Measurements from ENCODE around the gene SYNGR4.

SYNGR4 gene

DNA sequence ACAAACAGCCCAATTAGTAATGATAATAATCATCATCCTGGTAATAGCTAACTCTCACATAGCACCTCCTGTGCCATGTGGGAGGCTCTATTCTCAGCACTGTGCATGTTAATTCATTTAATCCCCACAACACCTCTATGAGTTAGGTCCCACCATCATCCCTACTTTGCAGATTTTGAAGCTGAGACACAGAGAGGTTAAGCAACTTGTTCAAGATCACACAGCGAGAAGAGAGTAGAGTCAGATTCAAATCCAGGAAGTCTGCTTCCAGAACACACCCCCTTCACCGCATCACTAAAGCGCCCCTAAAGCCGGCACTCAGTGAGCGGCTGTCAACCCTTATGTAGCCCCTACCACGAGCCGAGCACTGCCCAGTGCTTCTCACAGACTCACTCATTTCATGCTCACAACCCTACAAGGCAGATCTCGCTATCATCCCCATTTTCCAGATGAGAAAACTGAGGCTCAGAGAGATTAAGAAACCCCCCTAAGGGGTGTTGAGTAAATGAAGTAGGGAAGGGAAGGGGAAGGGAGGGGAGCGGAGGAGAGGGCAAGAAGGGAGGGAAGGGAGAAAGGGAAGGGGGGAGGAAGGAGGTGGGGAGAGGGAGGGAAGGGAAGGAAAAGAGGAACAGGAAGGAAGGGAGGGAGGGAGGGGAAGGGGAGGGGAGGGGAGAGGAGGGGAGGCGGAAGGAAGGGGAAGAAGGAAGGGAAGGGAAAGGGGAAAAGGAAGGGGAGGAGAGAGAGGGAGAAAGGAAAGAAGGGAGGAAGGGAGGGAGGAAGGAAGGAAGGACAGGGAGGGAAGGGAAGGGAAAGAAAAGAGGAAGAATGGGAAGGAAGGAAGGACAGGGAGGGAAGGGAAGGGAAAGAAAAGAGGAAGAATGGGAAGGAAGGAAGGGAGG, 22.4 kb upstream of the SYNGR4 start:
- DNase-seq (ENCODE audit: low spot score), result no peak

DNA sequence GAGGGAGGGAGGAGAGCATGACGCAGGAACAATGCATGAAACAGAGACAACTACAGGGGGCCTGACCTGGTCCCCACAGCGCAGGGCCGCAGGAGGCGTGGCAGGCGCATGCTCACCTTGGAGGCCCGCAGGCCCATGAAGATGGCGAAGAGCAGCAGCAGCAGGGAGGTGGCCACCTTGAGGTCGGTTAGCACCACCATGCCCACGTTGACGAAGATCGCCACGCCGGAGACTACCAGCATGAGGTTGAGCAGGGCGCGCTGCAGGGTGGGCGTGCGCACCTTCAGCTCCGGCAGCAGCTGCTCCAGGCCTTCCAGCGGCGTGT, 21.8 kb upstream of the SYNGR4 start:
- no peak for DNase-seq (ENCODE audit: low spot score)

DNA sequence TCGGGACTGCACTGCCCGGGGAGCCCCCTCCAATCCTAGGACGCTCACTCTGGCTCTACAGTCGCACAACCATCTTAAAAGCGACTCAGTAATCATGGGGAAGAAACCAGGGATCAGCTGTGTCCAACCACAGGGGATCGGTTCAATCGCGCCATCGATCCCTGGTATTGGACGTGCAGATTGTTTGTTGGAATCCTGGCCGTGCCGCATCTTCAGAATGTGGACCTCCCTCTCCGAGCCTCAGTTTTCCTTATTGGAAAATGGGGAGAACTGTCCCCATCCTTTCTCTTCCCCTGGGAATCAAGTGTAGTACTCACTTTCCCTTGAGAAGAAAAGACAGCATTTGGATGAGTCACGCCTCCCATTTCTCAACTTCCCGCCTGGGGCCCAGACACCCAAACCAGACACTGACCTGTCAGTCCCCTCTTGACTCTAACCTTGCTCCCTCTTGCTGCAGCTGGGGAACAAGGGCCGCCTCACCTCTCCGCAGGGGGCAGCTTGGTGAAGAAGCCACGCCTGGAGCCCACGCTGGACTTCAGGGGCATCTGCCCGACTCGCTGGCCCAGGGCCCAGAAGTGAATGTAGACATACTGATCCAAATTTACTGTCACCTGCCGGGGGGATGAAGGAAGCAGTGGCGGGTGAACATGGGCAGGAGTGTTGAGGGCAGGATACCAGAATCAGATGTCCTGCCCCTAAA, 21.2 kb upstream of the SYNGR4 start:
- no peak for DNase-seq (ENCODE audit: low spot score)

DNA sequence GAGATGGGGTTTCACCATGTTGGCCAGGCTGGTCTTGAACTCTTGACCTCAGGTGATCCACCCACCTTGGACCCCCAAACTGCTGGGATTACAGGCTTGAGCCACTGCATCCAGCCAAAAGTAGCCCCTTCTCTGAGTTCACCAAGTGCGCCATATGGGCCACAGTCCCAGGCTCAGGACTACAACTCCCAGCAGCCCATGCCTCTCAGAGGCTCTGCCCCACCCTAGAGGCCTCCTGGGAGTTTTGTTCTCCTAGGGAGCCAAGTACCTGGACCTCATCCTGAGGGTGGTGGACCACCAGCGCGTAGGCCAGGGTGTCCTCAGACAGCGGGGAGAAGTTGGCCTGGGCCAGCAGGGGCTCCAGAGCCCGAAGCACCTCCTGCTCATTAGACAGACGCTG, 19.3 kb upstream of the SYNGR4 start:
- DNase-seq (ENCODE audit: low spot score), result no peak

DNA sequence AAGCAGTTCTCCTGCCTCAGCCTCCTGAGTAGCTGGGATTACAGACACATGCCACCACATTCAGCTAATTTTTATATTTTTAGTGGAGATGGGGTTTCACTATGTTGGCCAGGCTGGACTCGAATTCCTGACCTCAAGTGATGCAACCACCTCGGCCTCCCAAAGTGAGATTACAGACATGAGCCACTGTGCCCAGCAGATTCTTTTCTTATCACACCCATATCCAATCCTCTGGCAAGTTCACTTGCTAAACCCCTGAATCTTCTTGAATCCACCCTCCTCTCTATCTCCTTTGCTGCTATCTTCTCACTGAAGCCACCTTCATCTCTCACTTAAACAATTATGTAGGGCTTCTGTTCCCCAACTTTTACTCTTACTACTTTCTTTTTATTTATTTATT, 18.0 kb upstream of the SYNGR4 start:
- no peak for DNase-seq (ENCODE audit: low spot score)

DNA sequence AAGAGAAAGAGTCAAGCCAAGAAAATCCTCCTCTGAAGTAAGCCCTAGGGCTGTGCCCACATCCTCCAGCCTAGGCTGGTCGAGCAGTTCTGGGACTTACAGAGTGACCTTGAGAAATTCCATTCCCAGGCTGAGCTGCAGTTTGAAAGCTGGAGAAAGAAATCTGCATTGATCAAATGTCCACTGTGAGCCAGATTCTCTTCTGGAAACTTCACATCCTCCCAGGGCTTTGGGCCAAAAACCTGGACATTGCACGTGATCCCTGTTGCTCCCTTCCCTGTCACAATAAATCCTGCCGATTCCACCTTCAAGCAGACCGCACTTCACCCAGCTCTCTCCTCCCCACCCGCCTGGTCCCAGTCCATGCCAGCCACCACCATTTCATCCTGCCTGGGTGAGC, 16.1 kb upstream of the SYNGR4 start:
- no peak for DNase-seq (ENCODE audit: low spot score)

DNA sequence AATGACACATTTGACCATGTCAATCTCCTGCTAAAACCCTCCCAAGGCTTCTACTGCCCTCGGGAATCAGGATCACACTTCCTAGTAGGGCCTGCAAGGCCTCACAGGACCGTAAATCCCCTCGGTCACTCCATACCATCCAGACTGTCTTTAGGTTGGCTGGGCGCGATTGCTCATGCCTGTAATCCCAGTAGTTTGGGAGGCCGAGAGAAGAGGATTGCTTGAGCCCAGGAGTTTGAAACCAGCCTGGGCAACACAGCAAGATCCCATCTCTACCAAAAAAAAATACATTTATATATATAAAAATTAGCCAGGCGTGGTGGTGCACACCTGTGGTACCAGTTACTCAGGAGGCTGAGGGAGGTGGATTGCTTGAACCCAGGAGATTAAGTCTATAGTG, 15.4 kb upstream of the SYNGR4 start:
- no peak for DNase-seq (ENCODE audit: low spot score)

DNA sequence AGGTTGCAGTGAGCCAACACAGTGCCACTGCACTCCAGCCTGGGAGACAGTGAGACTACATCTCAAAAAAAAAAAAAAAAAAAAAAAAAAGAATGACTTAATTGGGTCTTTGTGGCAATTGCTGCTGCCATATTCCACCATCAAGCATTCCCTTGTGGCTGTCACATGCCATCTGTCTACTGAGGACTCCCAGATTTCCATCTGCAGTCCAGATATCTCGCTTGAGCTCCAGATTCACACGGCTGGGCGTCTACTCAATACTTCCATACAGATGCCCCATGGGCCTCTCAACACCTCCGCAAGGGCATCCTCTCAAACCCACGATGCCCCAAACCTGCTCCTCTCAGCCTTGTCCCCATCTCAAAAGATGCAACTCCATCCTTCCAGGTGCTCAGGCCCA, 13.3 kb upstream of the SYNGR4 start:
- no peak for DNase-seq (ENCODE audit: low spot score)

DNA sequence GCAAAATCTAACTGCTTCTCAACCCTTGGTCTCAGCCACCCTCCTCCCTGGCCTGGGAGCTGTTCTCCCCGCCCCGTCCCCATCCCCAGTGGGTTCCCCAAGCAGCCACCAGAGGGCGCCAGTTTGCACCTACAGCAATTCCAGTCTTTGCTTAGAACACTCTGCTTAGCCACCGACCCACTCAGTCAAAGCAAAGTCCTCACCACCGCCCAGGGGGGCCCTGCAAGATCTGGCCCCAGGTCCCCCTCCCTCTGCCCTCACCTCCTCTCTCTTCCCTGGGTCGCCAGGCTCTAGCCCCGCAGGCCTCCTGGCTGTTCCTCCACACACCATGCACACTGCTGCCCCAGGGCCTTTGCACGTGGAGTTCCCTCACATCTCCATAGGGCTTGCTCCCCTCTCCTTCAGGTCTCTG, 12.8 kb upstream of the SYNGR4 start:
- DNase-seq (ENCODE audit: low spot score), result peak; percentile 83

DNA sequence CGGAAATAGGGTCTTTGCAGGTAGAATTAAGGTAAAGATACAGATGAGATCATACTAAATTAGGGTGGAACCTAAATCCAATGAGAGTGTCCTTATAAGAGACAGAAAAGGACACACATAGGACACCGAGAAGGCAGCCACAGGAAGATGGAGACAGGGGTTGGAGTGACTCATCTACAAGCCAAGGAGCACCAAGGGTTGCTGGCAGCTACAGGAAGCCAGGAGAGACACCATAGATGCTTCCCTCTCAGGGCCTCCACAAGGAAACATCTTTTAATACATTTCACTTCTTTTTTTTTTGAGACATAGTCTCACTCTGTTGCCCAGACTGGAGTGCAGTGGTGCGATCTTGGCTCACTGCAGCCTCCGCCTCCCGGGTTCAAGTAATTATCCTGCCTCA, 10.5 kb upstream of the SYNGR4 start:
- no peak for DNase-seq (ENCODE audit: low spot score)

DNA sequence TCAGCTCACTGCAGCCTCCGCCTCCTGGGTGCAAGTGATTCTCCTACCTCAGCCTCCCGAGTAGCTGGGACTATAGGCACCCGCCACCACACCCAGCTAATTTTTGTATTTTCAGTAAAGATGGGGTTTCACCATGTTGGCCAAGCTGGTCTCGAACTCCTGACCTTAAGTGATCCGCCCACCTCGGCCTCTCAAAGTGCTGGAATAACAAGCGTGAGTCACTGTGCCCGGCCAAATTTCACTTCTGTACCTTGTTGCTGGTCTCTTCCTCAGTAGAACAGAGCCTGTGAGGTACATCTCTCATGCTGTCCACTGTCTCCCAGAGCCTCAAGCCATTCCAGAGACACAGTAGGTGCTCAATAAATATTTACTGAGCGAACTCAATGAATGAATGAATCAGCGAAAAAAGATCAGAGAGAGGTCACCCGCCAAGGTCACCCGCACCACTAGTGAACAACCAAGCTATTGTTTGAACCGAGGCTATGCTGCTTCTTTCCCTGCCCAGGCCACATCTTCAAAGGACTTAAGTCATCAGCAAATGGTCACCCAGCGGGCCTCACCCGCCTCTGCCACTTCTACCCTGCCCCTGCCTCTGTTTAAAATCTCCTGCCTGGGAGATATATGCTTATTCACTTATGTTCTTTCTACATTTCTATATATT, 9.7 kb upstream of the SYNGR4 start:
- DNase-seq (ENCODE audit: low spot score), result no peak

DNA sequence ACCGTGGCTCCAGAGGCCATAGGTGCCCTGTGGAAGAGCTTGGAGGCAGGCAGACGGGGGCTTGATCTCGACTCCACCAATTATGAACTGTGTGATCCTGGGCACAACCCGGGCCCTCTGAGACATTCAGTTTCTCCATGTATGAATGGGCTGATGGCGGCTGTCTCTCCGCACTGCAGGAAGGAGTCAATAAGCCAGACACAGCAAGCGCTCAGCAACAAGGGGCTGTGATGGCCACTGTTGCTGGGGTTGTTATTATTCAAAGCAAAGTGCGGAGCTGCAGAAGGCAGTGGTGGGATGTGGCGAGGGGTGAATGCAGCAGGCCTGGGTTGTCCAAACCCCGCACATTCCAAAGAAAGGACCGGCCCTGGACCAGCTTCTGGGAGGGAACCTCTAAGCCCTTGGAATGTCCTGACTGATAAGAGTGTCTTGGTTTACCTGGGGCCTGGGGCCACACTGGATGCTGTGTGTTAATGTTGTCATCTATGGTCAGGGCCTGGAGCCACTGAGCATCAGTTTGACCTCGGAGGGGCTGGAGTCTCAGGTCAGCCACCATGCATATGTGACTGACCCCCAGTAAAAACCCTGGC, 8.7 kb upstream of the SYNGR4 start:
- no peak for DNase-seq (ENCODE audit: low spot score)

DNA sequence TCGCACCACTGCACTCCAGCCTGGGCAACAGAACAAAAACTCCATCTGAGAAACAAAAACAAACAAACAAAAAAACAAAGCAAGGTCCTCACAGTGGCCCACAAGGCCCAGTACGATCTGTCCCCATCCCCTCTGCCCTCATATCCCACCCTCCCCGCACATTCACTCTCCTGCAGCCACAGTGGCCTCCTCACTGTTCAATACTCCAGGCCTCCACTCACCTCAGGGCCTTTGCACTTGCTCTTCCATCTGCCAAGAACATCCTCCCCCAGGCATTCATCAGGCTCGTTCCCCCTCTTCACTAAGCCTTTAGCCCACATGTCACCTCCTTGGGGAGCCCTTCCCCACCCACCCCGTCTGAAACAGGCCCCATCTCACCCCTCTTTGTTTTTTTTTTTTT, 5.0 kb upstream of the SYNGR4 start:
- DNase-seq (ENCODE audit: low spot score), result no peak

DNA sequence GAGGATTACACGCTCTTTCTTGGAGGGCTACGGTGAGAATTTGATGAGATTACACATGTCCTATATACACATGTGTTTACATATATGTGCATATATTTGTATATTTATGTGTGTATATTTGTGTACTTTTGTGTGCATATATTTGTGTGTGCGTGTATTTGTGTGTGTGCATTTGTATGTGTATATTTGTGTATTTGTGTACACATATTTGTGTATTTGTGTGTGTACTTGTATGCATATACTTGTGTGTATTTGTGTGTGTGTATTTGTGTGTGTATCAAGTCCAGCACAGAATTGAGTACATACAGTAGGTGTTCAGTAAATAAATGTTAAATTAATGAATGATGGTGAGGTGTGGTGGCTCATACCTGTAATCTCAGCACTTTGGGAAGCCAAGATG, 2.3 kb upstream of the SYNGR4 start:
- no peak for DNase-seq (ENCODE audit: low spot score)

DNA sequence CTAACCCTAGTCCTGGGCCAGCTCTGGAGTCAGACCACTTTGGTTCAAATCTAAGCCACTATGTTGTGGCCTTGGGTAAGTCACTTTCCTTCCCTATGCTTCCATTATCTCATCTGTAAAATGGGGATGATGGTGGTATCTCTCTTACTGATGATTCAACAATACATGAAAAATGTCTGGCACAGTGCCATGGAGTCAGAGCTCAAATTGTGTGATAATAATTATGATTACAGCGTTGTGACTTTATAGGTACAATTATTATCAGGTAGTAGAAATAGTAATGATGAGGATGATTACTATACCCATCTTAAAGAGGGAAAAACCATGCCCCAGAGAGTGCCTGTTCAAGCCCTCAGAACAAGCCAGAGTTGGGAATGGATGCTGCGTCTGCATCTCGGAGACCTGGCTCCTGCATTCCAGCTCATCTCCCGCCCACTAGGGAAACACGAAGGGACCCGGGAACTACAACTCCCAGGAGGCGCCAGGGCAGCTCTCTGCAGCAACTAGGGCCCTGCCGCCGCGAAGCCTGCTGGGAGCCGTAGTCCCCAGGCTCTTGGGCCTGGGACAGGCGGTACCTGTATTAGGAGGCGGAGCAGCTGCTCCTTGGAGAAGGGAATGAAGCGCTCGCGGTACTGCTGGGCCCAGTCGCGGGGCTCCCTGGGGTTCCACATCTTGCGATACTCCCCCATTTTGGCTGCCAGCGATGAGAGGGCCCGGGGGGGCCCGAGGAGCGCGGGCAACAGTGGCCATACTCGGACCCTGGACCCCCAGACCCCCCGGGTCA, 1.3 kb upstream of the SYNGR4 start:
- DNase-seq (ENCODE audit: low spot score), result peak; percentile 94

DNA sequence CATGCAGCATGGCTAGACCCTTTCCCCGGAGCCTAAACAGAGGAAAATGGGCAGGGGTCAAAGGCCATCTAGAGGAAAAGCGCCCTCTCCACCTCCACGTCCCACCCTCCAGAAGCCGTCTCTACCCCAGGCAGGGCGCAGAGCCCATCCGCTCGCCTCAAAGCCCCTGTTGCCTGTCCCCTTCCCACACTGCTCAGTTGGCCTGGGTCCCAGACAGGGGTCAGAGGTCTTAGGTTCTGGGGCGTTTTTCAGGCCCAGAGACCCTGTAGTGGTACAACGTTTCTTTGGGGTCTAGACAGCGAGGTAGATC, 712 bp upstream of the SYNGR4 start:
- no peak for DNase-seq (ENCODE audit: low spot score)

DNA sequence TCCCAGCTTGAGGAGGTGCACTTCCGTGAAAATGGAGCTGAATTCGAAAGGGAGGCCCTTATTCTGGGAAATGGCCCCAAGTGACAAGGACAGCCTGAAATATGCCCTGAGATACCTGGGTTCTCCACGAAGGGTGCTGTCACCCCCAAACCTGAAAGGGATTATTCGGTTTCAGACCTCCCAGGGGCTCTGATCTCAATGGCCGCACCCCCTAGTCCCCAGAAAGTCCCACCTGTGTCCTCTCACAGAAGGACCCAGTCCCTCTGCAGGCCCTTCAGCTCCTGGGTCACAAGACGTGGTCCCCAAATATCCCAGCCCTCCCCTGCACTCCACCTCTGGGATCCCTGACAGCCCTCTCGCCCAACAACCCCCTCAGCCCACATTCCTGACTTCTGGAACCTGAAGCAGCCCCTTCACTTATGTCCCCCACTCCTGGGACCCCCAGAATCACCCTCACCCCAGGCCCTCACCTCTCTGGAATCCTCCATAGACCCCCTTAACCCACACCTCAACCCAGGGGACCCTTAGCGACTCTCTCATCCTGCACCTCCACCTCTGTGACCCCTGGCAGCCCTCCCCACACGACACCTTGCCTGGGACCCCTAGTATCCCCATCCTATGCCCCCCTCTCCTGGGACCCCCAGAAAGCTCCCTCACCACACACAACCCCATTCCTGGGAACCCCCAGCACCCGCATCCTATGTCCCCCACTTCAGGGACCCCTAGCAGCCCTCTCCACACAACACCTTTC, 606 bp downstream of the SYNGR4 start:
- DNase-seq (ENCODE audit: low spot score), result no peak

DNA sequence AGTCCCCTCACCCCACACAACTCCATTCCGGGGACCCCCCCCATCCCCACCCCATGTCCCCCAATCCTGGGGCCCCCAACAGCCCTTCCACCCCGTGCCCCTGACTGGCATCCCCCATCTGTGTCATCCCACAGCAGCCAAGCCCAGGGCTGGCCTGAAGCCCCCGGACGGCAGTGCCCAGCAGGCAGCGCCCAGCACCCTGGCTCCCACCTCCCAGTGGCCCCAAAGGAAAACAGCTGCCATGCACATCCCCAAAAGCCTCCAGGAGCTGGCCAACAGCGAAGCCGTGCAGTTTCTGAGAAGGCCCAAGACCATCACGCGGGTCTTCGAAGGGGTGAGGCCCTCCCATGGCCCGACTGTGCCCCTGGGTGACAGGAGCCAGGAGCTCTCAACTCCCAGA, 1.4 kb downstream of the SYNGR4 start:
- no peak for DNase-seq (ENCODE audit: low spot score)

DNA sequence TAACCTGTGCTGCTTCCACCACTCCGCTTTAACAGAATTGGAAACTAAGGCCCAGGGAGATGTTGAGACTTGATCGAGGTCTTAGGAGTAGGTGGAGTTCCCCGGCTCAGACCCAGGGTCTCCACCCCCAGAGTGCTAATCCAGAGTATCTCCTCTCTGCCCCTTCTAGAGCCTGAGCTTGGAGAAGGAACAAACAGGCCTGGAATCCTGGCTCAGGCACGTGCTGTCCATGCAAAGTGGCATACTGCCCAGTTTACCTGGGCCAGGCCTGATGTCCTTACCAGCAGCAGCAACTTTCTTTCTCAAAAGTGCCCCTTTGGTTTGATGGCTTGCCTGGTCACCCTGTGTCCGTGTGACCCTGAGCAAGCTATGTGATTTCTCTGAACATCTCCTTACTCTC, 3.7 kb downstream of the SYNGR4 start:
- DNase-seq (ENCODE audit: low spot score), result no peak

DNA sequence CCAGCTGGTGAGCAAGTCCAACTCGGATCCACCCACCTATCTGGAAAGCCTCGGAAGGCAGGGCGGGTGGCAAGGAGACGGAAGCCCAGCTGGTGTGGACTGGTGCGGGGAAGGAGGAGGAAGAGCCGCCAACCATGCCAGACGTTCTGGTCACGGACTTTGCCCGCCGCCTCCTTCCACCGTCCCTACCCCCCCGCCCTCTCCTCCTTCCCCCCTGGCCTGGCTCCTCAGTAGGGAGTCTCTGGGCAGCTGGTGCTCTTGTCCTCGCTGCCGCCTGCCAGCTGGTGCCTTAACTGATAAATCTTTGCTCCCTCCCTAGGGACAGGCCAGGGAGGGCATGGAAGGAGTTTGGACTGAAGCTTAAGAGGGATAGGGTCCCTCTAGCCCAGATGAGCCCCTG, 4.8 kb downstream of the SYNGR4 start:
- no peak for DNase-seq (ENCODE audit: low spot score)

DNA sequence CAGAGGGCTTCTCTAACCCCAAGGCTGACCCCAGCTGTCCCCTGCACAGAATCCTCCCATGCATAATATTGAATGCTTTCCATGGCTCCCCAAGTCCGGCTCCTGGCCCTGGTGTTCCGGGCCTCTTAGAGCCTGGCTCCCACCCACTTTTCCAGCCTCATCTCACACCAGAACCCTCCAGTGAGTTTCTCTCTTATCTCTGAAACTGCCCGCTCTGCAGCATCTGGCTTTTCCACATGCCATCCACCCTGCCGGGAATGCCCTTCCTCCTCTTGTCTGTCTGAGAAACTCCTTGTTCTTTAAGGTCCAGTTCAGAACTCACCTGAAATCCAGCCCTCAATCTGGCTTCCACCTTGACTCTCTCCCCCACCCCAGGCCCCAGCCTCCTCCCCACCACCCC, 6.8 kb downstream of the SYNGR4 start:
- no peak for DNase-seq (ENCODE audit: low spot score)

DNA sequence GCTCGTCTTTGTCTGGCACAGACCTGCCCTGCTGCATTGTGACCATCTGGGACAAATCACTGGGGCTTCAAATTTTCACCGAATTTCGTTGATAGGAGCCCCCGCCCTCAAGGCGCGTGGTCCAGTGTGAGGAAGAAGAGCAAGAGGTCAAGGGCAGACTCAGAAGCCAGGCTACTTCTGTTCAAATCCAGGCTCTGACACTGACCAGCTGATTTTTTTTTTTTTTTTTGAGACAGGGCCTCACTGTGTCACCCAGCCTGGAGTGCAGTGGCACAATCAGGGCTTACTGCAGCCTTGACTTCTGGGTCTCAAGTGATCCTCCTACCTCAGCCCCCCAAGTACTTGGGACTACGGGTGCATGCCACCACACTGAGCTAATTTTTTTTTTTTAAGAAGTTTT, 7.2 kb downstream of the SYNGR4 start:
- DNase-seq (ENCODE audit: low spot score), result no peak

Data from activated CD4-positive, alpha-beta T cell treated with anti-CD3 and anti-CD28 coated beads, Interleukin-2, Interleukin-4, amounts not matched to agents 100 ng/mL and 50 ng/mL, durations not matched to agents 16 hours and 8 hours (primary cell).